HL-60/S4 treated with retinoic acid at 250 ng/mL for 4 days and 3 days (cell line): ENCODE results near the gene PALLD.

ENCODE experiments used
- in situ Hi-C: fragments of 300-500 bp; cut with MboI; formaldehyde crosslinking; loops from 2 replicates; pipeline ENCODE4 v1.7.0; 2022; ENCODE audit warnings: low sequenced_read_pairs

Gene PALLD

GRCh38 chr4:168837922-168838321, 341.1 kb downstream of the PALLD start:
- in situ Hi-C loops = no loop called here

- in situ Hi-C loops = no loop called here
Measured at GRCh38 chr4:168839758-168840391, 343.0 kb downstream of the PALLD start.

GRCh38 chr4:168840392-168840763, 343.5 kb downstream of the PALLD start:
- in situ Hi-C loops = no loop called here

- in situ Hi-C loops = no loop called here
Measured at GRCh38 chr4:168841000-168841671, 344.3 kb downstream of the PALLD start.

- in situ Hi-C loops = no loop called here
Measured at GRCh38 chr4:168841672-168842019, 344.8 kb downstream of the PALLD start.

GRCh38 chr4:168842186-168842585, 345.3 kb downstream of the PALLD start:
- in situ Hi-C loops = no loop called here

GRCh38 chr4:168843635-168844034, 346.8 kb downstream of the PALLD start:
- in situ Hi-C loops = no loop called here

- in situ Hi-C loops = no loop called here
Measured at GRCh38 chr4:168844353-168845049, 347.6 kb downstream of the PALLD start.

GRCh38 chr4:168845897-168846296, 349.0 kb downstream of the PALLD start:
- in situ Hi-C loops = no loop called here

- in situ Hi-C loops = no loop called here
Measured at GRCh38 chr4:168846414-168846813, 349.6 kb downstream of the PALLD start.

GRCh38 chr4:168847771-168848502, 351.1 kb downstream of the PALLD start:
- in situ Hi-C loops = no loop called here

- in situ Hi-C loops = no loop called here
Measured at GRCh38 chr4:168849030-168849675, 352.3 kb downstream of the PALLD start.

GRCh38 chr4:168849997-168850396, 353.1 kb downstream of the PALLD start:
- in situ Hi-C loops = no loop called here

GRCh38 chr4:168852387-168852786, 355.5 kb downstream of the PALLD start:
- in situ Hi-C loops = no loop called here

GRCh38 chr4:168852933-168853713, 356.3 kb downstream of the PALLD start:
- in situ Hi-C loops = no loop called here

- in situ Hi-C loops = no loop called here
Measured at GRCh38 chr4:168853770-168854169, 356.9 kb downstream of the PALLD start.

GRCh38 chr4:168854350-168854921, 357.6 kb downstream of the PALLD start:
- in situ Hi-C loops = no loop called here

- in situ Hi-C loops = no loop called here
Measured at GRCh38 chr4:168856312-168856711, 359.5 kb downstream of the PALLD start.

- in situ Hi-C loops = no loop called here
Measured at GRCh38 chr4:168857009-168857408, 360.2 kb downstream of the PALLD start.
